Ishikawa (cell line): ENCODE results near the gene PPFIBP2.

ENCODE experiments used
- EP300 ChIP-seq: IDR thresholded peaks from 2 replicates; pipeline ENCODE4 v1.6.1; 2012; ENCODE audit warnings: borderline replicate concordance
- YY1 ChIP-seq: IDR thresholded peaks from 2 replicates; pipeline ENCODE4 v1.6.1; 2012; ENCODE audit warnings: low read depth
- TF ChIP-seq, protein P1 (sequence below): IDR thresholded peaks from 2 replicates; pipeline ENCODE4 v1.6.1; 2012

GRCh38 chr11:7571640-7572000 is 57.8 kb downstream of the PPFIBP2 start:
- TF ChIP-seq EP300 (no peak), YY1 (no peak)
- TF ChIP-seq, protein P1, sequence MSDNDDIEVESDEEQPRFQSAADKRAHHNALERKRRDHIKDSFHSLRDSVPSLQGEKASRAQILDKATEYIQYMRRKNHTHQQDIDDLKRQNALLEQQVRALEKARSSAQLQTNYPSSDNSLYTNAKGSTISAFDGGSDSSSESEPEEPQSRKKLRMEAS = no peak; the same call in 1 of the 2 replicates
